Body of pancreas (tissue), 4 donors: ENCODE results near the gene FUT9. TPM values are rescaled to one million over a fixed set of nuclear protein-coding genes. Genes with fewer than 3 reads are reported as not detected.

Source experiments
- ATAC-seq: fragments of 150-250 bp; one replicate; pipeline ENCODE4 v1.9.1; 2016
- DNase-seq, 4 donors: peaks; one replicate each; pipeline ENCODE4 v3.0.0-alpha.2; 2019
- H3K27ac ChIP-seq, 4 donors: fragments of 200-600 bp; sonication (generic); 1 replicate in 3 of 4; 2 replicates in 1 of 4; pipeline versions ENCODE4 v1.5.1 to v1.6.1; 2016 to 2019; ENCODE audit warnings: mild to moderate bottlenecking in 1 of 4, mixed read lengths in 1 of 4, moderate library complexity in 1 of 4
- H3K27me3 ChIP-seq, 2 donors: fragments of 200-600 bp; sonication (generic); one replicate each; pipeline ENCODE4 v1.6.0; 2016; ENCODE audit warnings: mild to moderate bottlenecking in 1 of 2
- H3K36me3 ChIP-seq, 2 donors: fragments of 200-600 bp; sonication (generic); replicated peaks in 1 of 2; 2 replicates each; pipeline ENCODE4 v1.5.1; 2016; ENCODE audit warnings: low read depth in 2 of 2; ENCODE audit not compliant: insufficient read depth in 1 of 2
- H3K4me1 ChIP-seq: fragments of 200-600 bp; sonication (generic); one replicate; pipeline ENCODE4 v1.6.0; 2016
- H3K4me3 ChIP-seq, 2 donors: fragments of 200-600 bp; sonication (generic); 1 replicate in 1 of 2; 2 replicates in 1 of 2; pipeline ENCODE4 v1.5.1; 2016 to 2019
- H3K9me3 ChIP-seq, 3 donors: fragments of 200-600 bp; sonication (generic); 1 replicate in 2 of 3; 2 replicates in 1 of 3; pipeline ENCODE4 v1.5.1; 2016
- POLR2A ChIP-seq, 3 donors: fragments of 450-650 bp; IDR thresholded peaks; one replicate each; pipeline ENCODE4 v1.6.1; 2016; ENCODE audit warnings: antibody characterized with exemption in 3 of 3, mild to moderate bottlenecking in 2 of 3
- WGBS, 2 donors: methylation state at CpG; one replicate each; pipeline ENCODE4 v1.1.5; 2017; 5-methylcytosine and 5-hydroxymethylcytosine counted together
- intact Hi-C: fragments of 100-400 bp; cut with DNase I; formaldehyde crosslinking; loops from one replicate; pipeline ENCODE4 v1.15.1; 2023
- total RNA-seq, 2 donors: library from RNA; depleted of rRNA; stranded (reverse); fragments of >200 nt; gene quantifications; one replicate each; pipeline ENCODE4 v1.1.0, GENCODE V29; 2016
- TF ChIP-seq, protein P1 (sequence below), 7 experiments: fragments of 450-650 bp in 4 of 7; fragments of 200-600 bp in 3 of 7; sonication (generic) in 3 of 7; IDR thresholded peaks; one replicate each; pipeline ENCODE4 v1.5.1; 2016 to 2019; ENCODE audit warnings: antibody characterized with exemption in 7 of 7

The FUT9 gene
- total RNA-seq, 2 donors from 2014 or later, result 0.26 to 9.2 TPM

DNA sequence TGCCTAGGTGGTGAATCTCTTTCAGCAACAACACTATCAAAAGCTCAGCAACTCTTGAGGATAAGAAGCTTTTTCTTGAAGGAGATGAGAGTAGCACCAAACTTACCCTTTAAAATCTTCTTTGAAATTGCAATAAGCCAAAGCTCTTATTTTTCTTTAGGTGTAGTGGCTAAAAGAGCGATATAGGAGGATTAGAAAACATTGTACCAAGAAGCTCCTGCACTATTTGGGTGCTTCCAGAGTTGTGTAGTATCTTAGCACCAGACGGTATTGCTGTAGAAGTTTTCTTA lies 1.2 kb downstream of the FUT9 start:
- no peak for ATAC-seq
- H3K27me3 ChIP-seq, result no peaks in the 10 kb centered on the region
- H3K36me3 ChIP-seq, result no peaks in the 10 kb centered on the region
- DNase-seq, result no peak
- intact Hi-C loops, result no loop called here
- no peaks in the 10 kb centered on the region for H3K9me3 ChIP-seq
- no peak overlapping the region for H3K27ac ChIP-seq
- 49 to 62% methylated on average over 2 of the region's 2 CpGs for WGBS, 2 donors
- peak overlapping the region in 1 of 2 donors; percentile 36 for H3K4me3 ChIP-seq
- H3K4me1 ChIP-seq, result peaks cover 6% of the 10 kb centered on the region
- TF ChIP-seq, protein P1, sequence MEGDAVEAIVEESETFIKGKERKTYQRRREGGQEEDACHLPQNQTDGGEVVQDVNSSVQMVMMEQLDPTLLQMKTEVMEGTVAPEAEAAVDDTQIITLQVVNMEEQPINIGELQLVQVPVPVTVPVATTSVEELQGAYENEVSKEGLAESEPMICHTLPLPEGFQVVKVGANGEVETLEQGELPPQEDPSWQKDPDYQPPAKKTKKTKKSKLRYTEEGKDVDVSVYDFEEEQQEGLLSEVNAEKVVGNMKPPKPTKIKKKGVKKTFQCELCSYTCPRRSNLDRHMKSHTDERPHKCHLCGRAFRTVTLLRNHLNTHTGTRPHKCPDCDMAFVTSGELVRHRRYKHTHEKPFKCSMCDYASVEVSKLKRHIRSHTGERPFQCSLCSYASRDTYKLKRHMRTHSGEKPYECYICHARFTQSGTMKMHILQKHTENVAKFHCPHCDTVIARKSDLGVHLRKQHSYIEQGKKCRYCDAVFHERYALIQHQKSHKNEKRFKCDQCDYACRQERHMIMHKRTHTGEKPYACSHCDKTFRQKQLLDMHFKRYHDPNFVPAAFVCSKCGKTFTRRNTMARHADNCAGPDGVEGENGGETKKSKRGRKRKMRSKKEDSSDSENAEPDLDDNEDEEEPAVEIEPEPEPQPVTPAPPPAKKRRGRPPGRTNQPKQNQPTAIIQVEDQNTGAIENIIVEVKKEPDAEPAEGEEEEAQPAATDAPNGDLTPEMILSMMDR (IDR thresholded peaks at IDR 0.05), result no peak
- no peak for TF ChIP-seq POLR2A (IDR thresholded peaks at IDR 0.05)

DNA sequence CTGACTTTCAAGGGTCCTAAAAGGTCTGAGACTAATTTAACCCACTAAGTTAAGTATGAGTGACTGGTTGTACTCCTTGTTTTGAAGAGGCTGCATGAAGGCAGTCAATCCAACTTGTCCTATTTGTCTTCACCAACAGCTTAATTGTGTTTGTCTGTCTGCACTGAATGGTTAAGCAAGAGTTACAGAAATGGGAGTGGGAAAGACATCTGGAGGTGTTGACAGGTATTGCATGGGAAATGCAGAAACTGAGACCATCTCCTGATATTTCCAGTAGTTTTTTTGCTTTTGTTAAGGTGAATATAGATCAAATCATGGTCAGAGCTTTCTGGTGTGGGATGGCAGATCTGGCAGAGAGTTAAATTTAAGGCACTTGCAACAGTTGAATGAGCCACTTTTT lies 6.5 kb downstream of the FUT9 start:
- Histone ChIP-seq H3K4me3 (no peak overlapping the region), H3K27ac (no peak overlapping the region), H3K4me1 (no peaks in the 10 kb centered on the region), H3K27me3 (no peaks in the 10 kb centered on the region), H3K36me3 (no peaks in the 10 kb centered on the region), H3K9me3 (no peaks in the 10 kb centered on the region)
- no peak for ATAC-seq
- intact Hi-C loops, result no loop called here
- no peak for TF ChIP-seq POLR2A (IDR thresholded peaks at IDR 0.05)
- TF ChIP-seq, protein P1 (IDR thresholded peaks at IDR 0.05), result peak in 1 of 7 experiments; percentile 4
- DNase-seq, result no peak

DNA sequence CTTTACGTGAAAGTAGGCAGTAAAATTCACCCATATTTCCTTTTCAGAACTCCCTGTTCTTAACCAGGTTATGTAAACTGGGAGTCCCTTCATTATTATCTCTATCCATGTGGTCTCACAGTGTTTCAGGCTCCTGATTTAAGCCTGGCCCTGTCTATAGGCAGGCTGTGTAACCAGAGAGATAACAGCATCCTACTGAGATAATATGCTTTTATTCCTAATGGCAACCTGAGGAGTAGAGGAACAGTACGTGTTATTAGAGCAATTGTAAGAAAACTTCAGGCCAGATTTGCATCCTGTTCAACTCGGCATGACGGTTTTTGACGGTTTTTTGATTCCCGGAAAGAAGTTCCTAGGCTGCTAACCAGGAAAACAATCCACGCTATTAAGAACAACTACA lies 16.9 kb downstream of the FUT9 start:
- Histone ChIP-seq H3K27ac (no peak overlapping the region), H3K9me3 (no peaks in the 10 kb centered on the region), H3K27me3 (no peaks in the 10 kb centered on the region), H3K4me1 (no peaks in the 10 kb centered on the region), H3K4me3 (no peak overlapping the region), H3K36me3 (no peaks in the 10 kb centered on the region)
- ATAC-seq (no peak), DNase-seq (no peak)
- TF ChIP-seq, protein P1 (IDR thresholded peaks at IDR 0.05), result no peak
- intact Hi-C loops, result no loop called here
- WGBS, 2 donors, result 38 to 40% methylated on average over 7 of the region's 7 CpGs

DNA sequence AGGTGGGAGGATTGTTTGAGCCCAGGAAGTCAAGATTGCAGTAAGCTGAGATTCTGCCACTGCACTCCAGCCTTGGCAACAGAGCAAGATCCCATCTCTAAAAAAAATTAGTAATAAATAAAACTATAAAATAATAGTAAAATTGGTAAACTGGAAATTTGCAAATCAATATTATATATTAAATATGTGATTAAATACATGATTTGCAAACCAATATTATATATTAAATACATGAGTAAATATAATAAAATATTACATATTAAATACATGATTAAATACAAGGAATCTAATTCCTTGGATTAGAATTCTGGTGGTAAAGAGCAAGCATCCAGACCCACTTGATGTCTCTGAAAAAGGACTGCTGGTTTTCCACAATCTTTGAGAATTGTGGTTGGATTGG lies 35.8 kb downstream of the FUT9 start:
- H3K27ac ChIP-seq, result no peak overlapping the region
- no peaks in the 10 kb centered on the region for H3K36me3 ChIP-seq
- H3K27me3 ChIP-seq, result no peaks in the 10 kb centered on the region
- no peak for DNase-seq
- intact Hi-C loops, result no loop called here
- no peak for ATAC-seq
- H3K9me3 ChIP-seq, result no peaks in the 10 kb centered on the region
- H3K4me3 ChIP-seq, result no peak overlapping the region
- no peaks in the 10 kb centered on the region for H3K4me1 ChIP-seq
- no peak for TF ChIP-seq POLR2A (IDR thresholded peaks at IDR 0.05)
- TF ChIP-seq, protein P1 (IDR thresholded peaks at IDR 0.05), result no peak

DNA sequence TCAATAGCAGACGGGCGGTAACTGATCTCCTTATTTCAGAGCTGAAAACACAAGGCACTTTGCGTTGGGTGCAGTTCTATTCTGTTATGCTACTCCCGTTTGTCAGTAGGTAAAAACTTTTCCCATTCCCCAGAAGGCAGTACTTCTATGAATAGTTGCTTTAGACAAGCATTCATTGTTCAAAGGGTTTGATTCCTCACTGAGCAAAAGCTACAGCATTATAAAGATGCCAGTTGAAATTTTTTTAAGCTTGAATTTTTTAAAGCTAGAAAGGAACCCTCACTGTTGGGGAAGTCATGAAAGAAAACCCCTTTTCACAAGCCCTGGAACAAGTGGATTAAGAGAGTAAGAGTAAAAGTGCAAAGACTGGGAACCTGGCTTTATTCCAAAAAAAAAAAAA lies 42.3 kb downstream of the FUT9 start:
- 29 to 40% methylated on average over 4 of the region's 4 CpGs for WGBS, 2 donors
- Histone ChIP-seq H3K27ac (no peak overlapping the region), H3K36me3 (no peaks in the 10 kb centered on the region), H3K4me3 (no peak overlapping the region), H3K27me3 (no peaks in the 10 kb centered on the region), H3K9me3 (no peaks in the 10 kb centered on the region), H3K4me1 (no peaks in the 10 kb centered on the region)
- no peak for TF ChIP-seq POLR2A (IDR thresholded peaks at IDR 0.05)
- ATAC-seq (no peak), DNase-seq (no peak)
- intact Hi-C loops, result no loop called here
